Activated CD4-positive, CD25-positive, alpha-beta regulatory T cell treated with anti-CD3 and anti-CD28 coated beads, Interleukin-2, amount 50 U/mL, for 16 hours (primary cell): ENCODE data around the gene PRSS22.

ENCODE experiments used
- DNase-seq: peaks from one replicate; pipeline ENCODE4 v3.0.0-alpha.2; 2020; ENCODE audit warnings: low read depth, low spot score

Gene PRSS22

GRCh38 chr16:2816751-2817339 lies 41.1 kb downstream of the PRSS22 start, which contains the start of gene PRSS21:
PRSS21 (plus strand) TSS chr16:2817237; CDS start chr16:2817269, 32 bp downstream.
- no peak for DNase-seq

- no peak for DNase-seq
These were observed 42.6 kb downstream of the PRSS22 start for GRCh38 chr16:2815299-2815771.

- no peak for DNase-seq
These were observed 43.2 kb downstream of the PRSS22 start for GRCh38 chr16:2814551-2815298.

DNA sequence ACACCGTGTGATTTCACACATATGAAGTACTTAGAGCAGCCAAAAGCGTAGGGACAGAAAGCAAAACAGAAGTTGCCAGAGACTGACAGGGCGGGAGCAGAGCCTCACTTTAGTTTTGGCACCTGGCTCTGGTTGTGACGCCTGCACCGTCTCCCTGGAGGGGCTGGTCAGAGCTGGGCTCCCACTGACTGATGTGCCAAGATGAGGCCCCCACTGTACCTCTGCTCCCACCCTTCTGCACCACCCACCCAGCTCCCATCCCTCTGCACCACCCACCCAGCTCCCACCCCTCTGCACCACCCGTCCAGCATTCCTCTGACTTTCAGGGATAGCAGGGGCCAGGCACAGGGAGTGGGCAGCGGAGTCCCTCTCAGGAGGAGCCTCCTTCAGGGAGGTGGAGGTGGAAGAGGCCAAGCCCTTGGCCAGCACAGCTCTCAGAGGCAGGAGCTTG lies 44.2 kb downstream of the PRSS22 start:
- DNase-seq = no peak

- no peak for DNase-seq
These were observed 46.1 kb downstream of the PRSS22 start for GRCh38 chr16:2811703-2812471.

DNA sequence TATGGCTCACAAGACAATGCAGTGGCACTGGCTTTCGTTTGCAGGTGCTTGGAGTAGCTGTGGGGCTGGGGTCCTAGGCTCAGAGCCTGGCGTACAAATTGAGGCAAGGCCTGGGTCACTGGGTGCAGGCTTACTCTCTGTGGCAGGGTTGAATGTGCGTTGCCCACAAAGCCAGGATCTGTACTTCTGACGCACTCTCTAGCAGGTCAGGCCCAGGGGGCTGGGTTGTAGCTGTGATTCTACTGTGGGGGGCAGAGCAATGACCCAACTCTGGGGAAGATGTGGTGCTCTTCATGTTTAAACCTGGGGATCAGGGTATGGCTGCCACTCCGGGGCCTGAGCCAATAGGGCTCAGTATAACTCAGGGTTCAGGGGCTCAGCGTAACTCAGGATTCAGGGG lies 47.3 kb downstream of the PRSS22 start:
- DNase-seq = no peak

DNA sequence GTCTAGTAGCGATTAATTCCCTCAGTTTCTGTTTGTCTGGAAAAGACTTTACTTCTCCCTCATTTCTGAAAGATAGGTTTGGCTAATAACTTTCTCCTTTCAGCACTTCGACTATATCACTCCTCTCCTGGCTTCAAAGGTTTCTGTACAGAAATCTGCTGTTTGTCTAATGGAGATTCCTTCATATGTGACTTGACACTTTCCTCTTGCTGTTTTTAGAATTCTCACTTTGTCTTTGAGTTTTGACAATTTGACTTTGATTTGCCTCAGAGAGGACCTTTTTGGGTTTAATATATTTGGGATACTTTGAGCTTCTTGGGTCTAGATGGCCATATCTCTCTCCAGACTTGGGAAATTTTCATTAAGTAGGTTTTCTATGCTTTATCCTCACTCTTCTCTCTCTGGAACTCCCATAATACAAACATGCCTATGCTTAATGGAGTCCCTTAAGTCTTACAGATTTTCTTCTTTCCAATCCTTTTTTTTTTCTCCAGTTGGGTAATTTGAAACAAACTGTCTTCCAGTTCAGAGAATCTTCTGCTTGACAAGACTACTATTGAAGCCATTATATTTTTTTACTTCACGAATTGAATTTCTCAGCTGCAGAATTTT lies 48.7 kb downstream of the PRSS22 start:
- no peak for DNase-seq

- DNase-seq = no peak
These were observed 49.8 kb downstream of the PRSS22 start for GRCh38 chr16:2808181-2808580.

DNA sequence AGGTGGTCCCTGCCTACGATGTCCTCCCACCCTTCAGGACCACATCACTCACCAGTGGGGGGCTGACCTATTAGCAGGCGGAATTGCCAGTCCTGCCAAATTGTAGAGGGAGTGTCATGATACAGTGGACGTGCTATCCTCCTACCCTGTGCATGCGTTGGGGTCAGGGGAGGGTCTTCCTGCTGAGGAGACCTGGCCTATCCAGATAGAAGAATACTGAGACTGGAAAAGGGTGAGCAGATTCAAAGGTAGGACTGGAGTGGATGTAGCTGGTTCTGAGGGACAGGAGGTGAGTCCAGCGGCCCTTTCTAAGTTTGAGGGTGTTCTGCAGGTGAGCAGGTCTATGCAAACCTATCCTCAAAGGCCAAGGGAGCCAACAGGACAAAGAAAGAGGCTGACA lies 51.7 kb downstream of the PRSS22 start:
- DNase-seq = no peak

- no peak for DNase-seq
These were observed 53.2 kb downstream of the PRSS22 start for GRCh38 chr16:2804728-2805127.

DNA sequence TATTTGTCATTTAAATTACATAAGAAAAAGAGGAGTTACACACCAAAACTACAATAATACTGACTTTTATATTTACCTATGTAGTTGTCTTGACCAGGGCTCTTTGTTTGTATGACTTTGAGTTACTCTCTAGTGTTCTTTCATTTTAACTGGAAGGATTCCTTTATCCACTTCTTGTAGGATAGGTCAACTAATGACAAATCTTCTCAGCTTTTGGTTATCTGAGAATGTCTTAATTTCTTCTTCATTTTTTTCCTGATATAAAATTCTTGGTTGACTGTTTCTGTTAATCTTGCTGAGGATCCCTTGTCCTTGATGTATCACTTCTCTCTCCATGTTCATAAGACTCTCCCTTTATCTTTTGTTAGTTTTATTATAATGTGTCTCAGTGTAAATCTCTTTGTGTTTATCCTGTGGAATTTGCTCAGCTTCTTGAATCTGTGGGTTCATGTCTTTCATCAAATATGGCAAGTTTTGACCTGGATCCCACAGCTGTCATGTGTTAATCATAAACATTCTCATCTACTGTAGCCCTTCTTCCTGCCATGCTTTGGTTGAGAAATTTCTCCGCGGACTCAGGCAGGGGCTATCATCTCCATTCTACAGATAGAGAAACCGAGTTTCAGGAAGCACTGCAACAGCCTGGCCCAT lies 54.3 kb downstream of the PRSS22 start:
- DNase-seq = no peak
